ENCODE measurements around the gene NRP1. TPM values are rescaled to one million over a fixed set of nuclear protein-coding genes. Genes with fewer than 3 reads are reported as not detected.

Gene NRP1
- total RNA-seq, 1 donor from 2014 or later = 100 TPM

GRCh38 chr10:33165911-33166310 is 168.6 kb downstream of the NRP1 start:
- no peak for DNase-seq
- peak overlapping the region; percentile 6 for H3K27ac Mint-ChIP-seq (ENCODE audit: unreplicated experiment)
- peaks cover 21% of the 10 kb centered on the region for H3K4me1 Mint-ChIP-seq (ENCODE audit: low read depth, unreplicated experiment)
- H3K36me3 Mint-ChIP-seq (ENCODE audit: unreplicated experiment) = no peaks in the 10 kb centered on the region
- no peak for TF ChIP-seq CTCF (IDR thresholded peaks at IDR 0.05; ENCODE audit: partially characterized antibody, unreplicated experiment)
- no peak overlapping the region for H3K4me3 Mint-ChIP-seq (ENCODE audit: unreplicated experiment)
- H3K27me3 Mint-ChIP-seq (ENCODE audit: unreplicated experiment) = peaks cover 2% of the 10 kb centered on the region
- peaks cover 2% of the 10 kb centered on the region for H3K9me3 Mint-ChIP-seq (ENCODE audit: unreplicated experiment)

- Mint-ChIP-seq H3K9me3 (ENCODE audit: unreplicated experiment) (peaks cover 7% of the 10 kb centered on the region), H3K4me1 (ENCODE audit: low read depth, unreplicated experiment) (peaks cover 21% of the 10 kb centered on the region), H3K4me3 (ENCODE audit: unreplicated experiment) (peak overlapping the region; percentile 3), H3K27me3 (ENCODE audit: unreplicated experiment) (peaks cover 4% of the 10 kb centered on the region), H3K36me3 (ENCODE audit: unreplicated experiment) (no peaks in the 10 kb centered on the region), H3K27ac (ENCODE audit: unreplicated experiment) (peak overlapping the region; percentile 85)
- no peak for TF ChIP-seq CTCF (IDR thresholded peaks at IDR 0.05; ENCODE audit: partially characterized antibody, unreplicated experiment)
- DNase-seq = peak; percentile 59
Measured at GRCh38 chr10:33164060-33164709, 170.3 kb downstream of the NRP1 start.

- no peaks in the 10 kb centered on the region for H3K36me3 Mint-ChIP-seq (ENCODE audit: unreplicated experiment)
- TF ChIP-seq CTCF (IDR thresholded peaks at IDR 0.05; ENCODE audit: partially characterized antibody, unreplicated experiment) = no peak
- peaks cover 4% of the 10 kb centered on the region for H3K27me3 Mint-ChIP-seq (ENCODE audit: unreplicated experiment)
- peaks cover 21% of the 10 kb centered on the region for H3K4me1 Mint-ChIP-seq (ENCODE audit: low read depth, unreplicated experiment)
- DNase-seq = no peak
- no peak overlapping the region for H3K4me3 Mint-ChIP-seq (ENCODE audit: unreplicated experiment)
- H3K27ac Mint-ChIP-seq (ENCODE audit: unreplicated experiment) = peak overlapping the region; percentile 7
- peaks cover 7% of the 10 kb centered on the region for H3K9me3 Mint-ChIP-seq (ENCODE audit: unreplicated experiment)
Measured at GRCh38 chr10:33162248-33162575, 172.3 kb downstream of the NRP1 start.

GRCh38 chr10:33161550-33162247 is 172.8 kb downstream of the NRP1 start:
- Mint-ChIP-seq H3K36me3 (ENCODE audit: unreplicated experiment) (no peaks in the 10 kb centered on the region), H3K27me3 (ENCODE audit: unreplicated experiment) (peaks cover 4% of the 10 kb centered on the region)

More at GRCh38 chr10:33161550-33162247, 172.8 kb downstream of the NRP1 start:
- Mint-ChIP-seq H3K4me3 (ENCODE audit: unreplicated experiment) (no peak overlapping the region), H3K4me1 (ENCODE audit: low read depth, unreplicated experiment) (peaks cover 21% of the 10 kb centered on the region), H3K27ac (ENCODE audit: unreplicated experiment) (no peak overlapping the region), H3K9me3 (ENCODE audit: unreplicated experiment) (peaks cover 7% of the 10 kb centered on the region)
- no peak for TF ChIP-seq CTCF (IDR thresholded peaks at IDR 0.05; ENCODE audit: partially characterized antibody, unreplicated experiment)
- DNase-seq = no peak
